ENCODE measurements around the gene CACNA1A. TPM values are rescaled to one million over a fixed set of nuclear protein-coding genes. Genes with fewer than 3 reads are reported as not detected.

CACNA1A gene
- total RNA-seq, 1 experiment from 2014 or later, result not detected

DNA sequence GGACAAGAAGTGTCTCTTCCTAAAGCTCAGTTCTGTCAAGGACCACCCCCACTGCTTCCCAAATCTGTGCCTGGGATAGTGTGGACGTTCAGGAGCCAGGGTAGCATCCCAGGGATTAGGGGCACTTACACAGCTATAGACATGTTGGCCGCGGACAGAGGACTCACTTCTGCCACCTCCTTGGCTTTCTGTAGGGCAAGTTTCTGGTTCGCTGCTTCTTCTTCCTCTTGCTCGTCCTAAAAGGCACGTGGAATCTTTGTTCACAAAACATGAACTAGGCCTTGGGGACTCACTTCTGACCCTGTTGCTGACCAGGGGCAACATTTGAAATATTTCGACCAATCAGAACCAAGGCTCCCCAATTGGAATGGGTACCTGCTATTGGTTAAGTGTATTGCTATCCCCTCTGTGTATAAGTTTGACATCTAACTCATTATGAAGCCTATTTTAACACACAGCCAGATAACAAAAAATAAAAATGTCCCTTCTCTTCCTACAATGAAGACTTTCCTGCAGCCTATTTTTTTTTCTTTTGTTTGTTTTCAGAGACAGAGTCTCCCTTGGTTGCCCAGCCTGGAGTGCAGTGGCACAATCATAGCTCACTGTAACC is 205.8 kb downstream of the CACNA1A start:
- in situ Hi-C loops (cut with HindIII; ENCODE audit: low pct_unique_long_range_greater_than_20kb, low sequenced_read_pairs), result no loop called here

DNA sequence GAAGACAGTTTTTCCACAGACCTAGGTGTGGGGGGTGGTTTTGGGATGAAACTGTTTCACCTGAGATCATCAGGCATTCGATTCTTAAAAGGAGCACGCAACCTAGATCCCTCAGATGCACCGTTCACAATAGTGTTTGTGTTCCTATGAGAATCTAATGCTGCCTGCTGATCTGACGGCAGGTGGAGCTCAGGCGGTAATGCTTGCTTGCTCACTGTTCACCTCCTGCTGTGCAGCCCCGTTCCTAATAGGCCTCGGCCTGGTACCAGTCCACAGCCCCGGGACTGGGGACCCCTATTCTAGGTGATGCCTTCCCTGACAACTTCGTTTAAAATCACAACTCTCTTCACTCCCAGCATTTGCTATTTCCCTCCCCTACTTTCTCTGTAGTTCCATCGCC is 206.4 kb downstream of the CACNA1A start:
- in situ Hi-C loops (cut with HindIII; ENCODE audit: low pct_unique_long_range_greater_than_20kb, low sequenced_read_pairs), result no loop called here
- DNase-seq (ENCODE audit: low read depth), result no peak

More for the DNA sequence above, 205.8 kb downstream of the CACNA1A start:
- no peak for DNase-seq (ENCODE audit: low read depth)

DNA sequence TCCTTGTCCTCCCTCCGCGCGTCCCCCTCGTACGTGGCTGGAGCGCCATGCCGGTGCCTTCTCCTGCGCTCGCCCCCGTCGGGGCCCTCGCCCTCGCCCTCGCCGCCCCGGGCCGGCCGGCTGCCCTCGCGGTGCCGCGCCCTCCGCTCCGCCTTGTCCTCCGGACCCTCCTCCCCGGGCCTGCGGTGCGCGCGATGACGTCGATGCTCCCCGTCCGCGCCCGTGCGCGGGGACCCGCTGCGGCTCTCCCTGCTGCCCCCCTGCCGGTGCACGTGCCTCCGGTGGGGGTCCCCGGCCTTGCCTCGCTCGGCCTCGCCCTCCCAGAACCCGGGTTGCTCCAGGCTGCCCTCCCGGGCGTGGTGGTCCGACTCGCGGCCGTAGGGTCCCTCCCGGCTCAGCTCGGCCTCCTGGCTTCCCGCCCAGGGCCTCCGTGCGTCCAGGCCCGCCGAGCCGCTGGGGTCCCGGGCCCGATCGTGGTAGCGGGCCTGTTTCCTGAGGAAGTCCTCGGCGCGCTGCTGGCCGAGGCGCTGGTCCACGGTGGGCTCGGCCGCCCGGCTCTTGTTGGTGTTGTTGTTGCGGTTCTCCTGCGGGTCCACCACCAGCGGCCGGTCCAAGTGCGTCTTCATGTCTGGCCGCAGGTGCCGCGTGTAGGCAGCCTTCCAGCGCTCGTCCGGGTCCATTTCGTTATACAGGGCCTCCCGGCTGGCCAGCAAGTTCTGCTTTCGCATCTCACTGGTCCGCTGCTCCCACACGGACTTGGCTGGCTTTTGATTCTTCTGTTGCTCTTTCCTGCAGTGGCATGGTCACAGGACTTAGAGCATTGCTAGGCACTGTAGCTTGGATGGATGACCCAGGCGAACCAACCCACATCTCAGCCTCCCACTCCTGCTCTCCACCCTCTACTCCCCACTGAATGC is 207.5 kb downstream of the CACNA1A start:
- in situ Hi-C loops (cut with HindIII; ENCODE audit: low pct_unique_long_range_greater_than_20kb, low sequenced_read_pairs), result no loop called here
- no peak for DNase-seq (ENCODE audit: low read depth)

DNA sequence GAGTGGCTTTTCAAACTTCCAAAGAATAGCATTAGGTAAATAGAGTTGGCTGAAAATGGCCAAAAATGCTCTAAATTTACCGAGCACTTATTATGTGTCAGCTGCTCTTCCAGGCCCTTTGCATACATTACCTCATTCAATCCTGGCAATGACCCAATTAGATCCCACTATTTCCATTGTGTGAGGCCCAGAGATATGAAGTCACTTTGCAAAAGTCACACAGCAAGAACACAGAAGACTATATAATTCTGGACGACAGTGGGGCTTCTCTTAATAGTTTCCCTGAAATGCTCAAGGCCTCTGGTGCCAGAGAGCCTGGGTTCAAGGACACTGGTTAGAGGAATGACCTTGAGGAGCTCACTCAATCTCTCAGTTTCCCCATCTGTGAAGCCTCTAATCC is 209.3 kb downstream of the CACNA1A start:
- in situ Hi-C loops (cut with HindIII; ENCODE audit: low pct_unique_long_range_greater_than_20kb, low sequenced_read_pairs), result no loop called here
- no peak for DNase-seq (ENCODE audit: low read depth)

GRCh38 chr19:13294812-13295567 is 211.3 kb downstream of the CACNA1A start:
- in situ Hi-C loops (cut with HindIII; ENCODE audit: low pct_unique_long_range_greater_than_20kb, low sequenced_read_pairs), result no loop called here
- DNase-seq (ENCODE audit: low read depth), result no peak

GRCh38 chr19:13291913-13292312 is 214.4 kb downstream of the CACNA1A start:
- in situ Hi-C loops (cut with HindIII; ENCODE audit: low pct_unique_long_range_greater_than_20kb, low sequenced_read_pairs), result no loop called here
- DNase-seq (ENCODE audit: low read depth), result no peak

- no peak for DNase-seq (ENCODE audit: low read depth)
- in situ Hi-C loops (cut with HindIII; ENCODE audit: low pct_unique_long_range_greater_than_20kb, low sequenced_read_pairs), result no loop called here
These were observed 215.5 kb downstream of the CACNA1A start for GRCh38 chr19:13290741-13291140.

DNA sequence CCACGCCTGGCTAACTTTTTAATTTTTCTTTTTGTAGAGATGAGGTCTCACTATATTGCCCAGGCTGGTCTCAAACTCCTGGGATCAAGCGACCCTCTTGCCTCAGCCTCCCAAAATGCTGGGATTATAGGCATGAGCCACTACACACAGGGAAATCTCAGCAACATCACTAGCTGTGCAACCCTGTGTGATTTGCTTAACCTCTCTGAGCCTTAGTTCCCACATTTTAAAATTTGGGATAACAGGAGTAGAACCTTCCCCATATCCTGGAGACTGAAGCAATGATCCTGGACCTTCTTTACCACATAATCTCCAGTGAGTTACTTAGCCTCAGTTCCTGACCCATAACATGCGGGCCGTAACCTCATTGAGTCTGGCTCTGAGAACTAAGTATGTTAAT is 217.0 kb downstream of the CACNA1A start:
- in situ Hi-C loops (cut with HindIII; ENCODE audit: low pct_unique_long_range_greater_than_20kb, low sequenced_read_pairs), result no loop called here
- DNase-seq (ENCODE audit: low read depth), result no peak

DNA sequence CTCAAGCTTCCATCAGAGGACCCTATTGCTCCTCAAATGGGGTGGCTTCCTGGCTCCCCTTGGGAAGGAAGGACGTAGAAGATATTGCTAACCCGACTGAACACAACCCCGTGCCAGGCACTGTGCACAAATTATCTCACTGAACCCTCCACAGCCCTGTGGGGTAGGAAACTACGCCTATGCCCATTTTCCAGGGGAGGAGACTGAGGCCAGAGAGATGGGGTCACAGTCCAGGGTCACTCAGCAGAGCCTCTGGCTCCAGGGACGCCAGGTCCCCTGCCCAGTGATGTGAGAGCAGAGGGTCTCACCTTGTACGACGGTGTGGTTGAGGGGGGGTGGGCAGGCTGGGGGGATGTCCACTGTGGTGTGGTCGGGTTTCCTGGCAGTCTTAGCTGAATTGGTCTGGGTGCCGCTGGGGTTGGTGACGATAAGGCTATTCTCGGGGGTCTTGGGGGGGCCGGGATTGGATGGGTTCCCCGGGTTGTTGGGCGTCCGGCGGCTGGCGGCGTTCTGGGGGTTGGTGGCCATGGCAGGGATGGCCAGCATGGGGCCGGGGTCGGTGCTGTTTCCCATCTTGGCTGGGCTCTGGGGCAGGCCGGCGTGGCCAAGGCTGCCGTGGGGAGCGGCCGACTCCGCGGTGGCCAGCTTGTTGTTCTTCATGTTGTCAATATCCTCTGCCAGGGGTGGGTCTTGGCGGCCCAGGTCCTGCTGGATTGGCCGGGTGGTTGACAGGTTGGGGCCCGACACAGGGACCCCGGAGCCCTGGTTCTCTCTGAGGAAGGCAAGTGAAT is 219.9 kb downstream of the CACNA1A start:
- in situ Hi-C loops (cut with HindIII; ENCODE audit: low pct_unique_long_range_greater_than_20kb, low sequenced_read_pairs), result no loop called here

GRCh38 chr19:13284929-13285928 is 221.1 kb downstream of the CACNA1A start:
- in situ Hi-C loops (cut with HindIII; ENCODE audit: low pct_unique_long_range_greater_than_20kb, low sequenced_read_pairs), result no loop called here
- DNase-seq (ENCODE audit: low read depth), result no peak

More for the DNA sequence above, 219.9 kb downstream of the CACNA1A start:
- no peak for DNase-seq (ENCODE audit: low read depth)

- DNase-seq (ENCODE audit: low read depth), result no peak
- in situ Hi-C loops (cut with HindIII; ENCODE audit: low pct_unique_long_range_greater_than_20kb, low sequenced_read_pairs), result no loop called here
These were observed 222.4 kb downstream of the CACNA1A start for GRCh38 chr19:13283871-13284270.

DNA sequence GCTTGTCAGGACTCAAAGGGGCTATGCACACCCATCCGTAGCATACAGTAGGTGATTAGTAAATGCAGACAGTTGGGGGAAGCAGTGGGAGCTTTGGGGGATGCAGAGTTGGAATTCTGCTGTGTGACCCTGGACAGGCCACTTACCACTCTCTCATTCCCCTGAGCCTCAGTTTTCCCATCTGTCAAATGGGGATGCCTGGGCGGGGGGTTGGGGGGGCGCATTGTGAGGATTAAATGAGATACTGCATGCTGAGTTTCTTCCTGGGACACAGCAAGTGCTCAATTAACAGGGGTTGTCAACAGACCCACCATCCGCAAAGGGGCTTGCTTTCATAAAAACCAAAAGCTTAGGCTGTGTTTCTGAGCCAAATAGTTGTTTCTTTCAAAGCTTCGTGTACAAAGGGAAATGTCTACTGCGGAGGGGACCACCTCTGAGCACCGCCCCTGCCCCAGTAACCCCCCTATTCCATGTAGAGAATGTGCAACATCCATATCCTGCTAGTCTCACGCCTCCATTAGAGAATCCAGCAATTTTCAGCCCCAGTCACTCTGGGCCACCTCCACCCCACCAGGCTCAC is 223.7 kb downstream of the CACNA1A start:
- in situ Hi-C loops (cut with HindIII; ENCODE audit: low pct_unique_long_range_greater_than_20kb, low sequenced_read_pairs), result no loop called here

DNA sequence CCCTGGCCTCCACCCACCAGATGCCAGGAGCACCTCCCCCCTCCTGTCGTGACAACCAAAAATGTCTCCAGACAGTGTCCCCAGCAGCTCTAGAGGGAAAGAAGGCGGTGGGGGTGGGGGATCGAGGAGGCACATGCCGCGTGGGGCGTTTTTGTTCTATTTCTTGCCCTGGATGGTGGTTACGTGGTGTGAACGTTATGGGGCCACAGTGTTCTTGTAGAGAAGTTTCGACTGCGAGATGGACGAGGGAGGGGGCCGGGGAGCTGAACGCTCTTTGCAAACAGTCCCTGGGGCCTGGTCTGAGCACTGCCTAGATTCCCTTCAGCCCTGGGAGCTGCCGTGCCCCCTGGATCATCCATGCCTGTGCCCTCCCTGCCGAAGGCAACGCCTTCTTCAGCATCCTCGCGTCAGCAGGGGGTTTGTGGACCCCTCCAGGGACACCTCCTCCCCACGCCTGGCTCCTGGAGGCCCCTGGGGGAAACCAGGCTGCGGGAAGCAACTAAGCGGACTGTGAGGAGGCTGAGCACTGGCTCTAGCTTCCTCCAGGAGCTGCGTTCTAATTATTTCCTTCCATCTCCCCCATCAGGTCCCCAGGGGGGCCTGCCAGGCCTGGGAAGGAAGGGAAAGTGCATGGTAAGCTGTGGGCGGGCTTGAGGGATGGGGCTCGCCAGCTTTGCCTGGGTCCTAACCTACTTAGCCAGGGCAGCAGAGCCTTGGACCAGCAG is 224.6 kb downstream of the CACNA1A start:
- no peak for DNase-seq (ENCODE audit: low read depth)
- in situ Hi-C loops (cut with HindIII; ENCODE audit: low pct_unique_long_range_greater_than_20kb, low sequenced_read_pairs), result no loop called here

More for the DNA sequence above, 223.7 kb downstream of the CACNA1A start:
- no peak for DNase-seq (ENCODE audit: low read depth)

GRCh38 chr19:13277104-13277809 is 229.0 kb downstream of the CACNA1A start:
- peak; percentile 77 for DNase-seq (ENCODE audit: low read depth)
- in situ Hi-C loops (cut with HindIII; ENCODE audit: low pct_unique_long_range_greater_than_20kb, low sequenced_read_pairs), result no loop called here

- in situ Hi-C loops (cut with HindIII; ENCODE audit: low pct_unique_long_range_greater_than_20kb, low sequenced_read_pairs), result no loop called here
- no peak for DNase-seq (ENCODE audit: low read depth)
These were observed 231.1 kb downstream of the CACNA1A start for GRCh38 chr19:13275016-13275722.
